ENCODE measurements around the gene SNPH.

- no peak for TF ChIP-seq EZH2 (optimal IDR thresholded peaks at IDR 0.05; ENCODE audit: low read depth, low read length)
- TF ChIP-seq, protein P1, sequence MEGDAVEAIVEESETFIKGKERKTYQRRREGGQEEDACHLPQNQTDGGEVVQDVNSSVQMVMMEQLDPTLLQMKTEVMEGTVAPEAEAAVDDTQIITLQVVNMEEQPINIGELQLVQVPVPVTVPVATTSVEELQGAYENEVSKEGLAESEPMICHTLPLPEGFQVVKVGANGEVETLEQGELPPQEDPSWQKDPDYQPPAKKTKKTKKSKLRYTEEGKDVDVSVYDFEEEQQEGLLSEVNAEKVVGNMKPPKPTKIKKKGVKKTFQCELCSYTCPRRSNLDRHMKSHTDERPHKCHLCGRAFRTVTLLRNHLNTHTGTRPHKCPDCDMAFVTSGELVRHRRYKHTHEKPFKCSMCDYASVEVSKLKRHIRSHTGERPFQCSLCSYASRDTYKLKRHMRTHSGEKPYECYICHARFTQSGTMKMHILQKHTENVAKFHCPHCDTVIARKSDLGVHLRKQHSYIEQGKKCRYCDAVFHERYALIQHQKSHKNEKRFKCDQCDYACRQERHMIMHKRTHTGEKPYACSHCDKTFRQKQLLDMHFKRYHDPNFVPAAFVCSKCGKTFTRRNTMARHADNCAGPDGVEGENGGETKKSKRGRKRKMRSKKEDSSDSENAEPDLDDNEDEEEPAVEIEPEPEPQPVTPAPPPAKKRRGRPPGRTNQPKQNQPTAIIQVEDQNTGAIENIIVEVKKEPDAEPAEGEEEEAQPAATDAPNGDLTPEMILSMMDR (IDR thresholded peaks at IDR 0.05; ENCODE audit: low read length): no peak
Observed at GRCh38 chr20:1338096-1338495, 72.0 kb downstream of the SNPH start.
